Embryonic facial prominence (tissue), 1 donor: ENCODE measurements around the gene CHID1.

Source experiments
- DNase-seq: peaks from one replicate; pipeline ENCODE4 v3.0.0-alpha.2; 2016; ENCODE audit errors: extremely low spot score

CHID1 gene

GRCh38 chr11:824292-824880, 86.2 kb downstream of the CHID1 start:
- no peak for DNase-seq

GRCh38 chr11:823441-824291, 86.9 kb downstream of the CHID1 start:
- DNase-seq: no peak

- DNase-seq: no peak
These were observed 88.9 kb downstream of the CHID1 start for GRCh38 chr11:821512-822371.

GRCh38 chr11:820655-821511, 89.7 kb downstream of the CHID1 start:
- no peak for DNase-seq

- no peak for DNase-seq
These were observed 90.5 kb downstream of the CHID1 start for GRCh38 chr11:819943-820649.

GRCh38 chr11:819129-819931, 91.3 kb downstream of the CHID1 start:
- peak; percentile 72 for DNase-seq

- no peak for DNase-seq
These were observed 92.0 kb downstream of the CHID1 start, which contains the start of gene PNPLA2 for GRCh38 chr11:818396-819128. PNPLA2 (plus strand) TSS chr11:818914; CDS start chr11:819719, 805 bp downstream.
